HUDEP-2 (cell line): Measurements from ENCODE around the gene SCN11A.
A peak's percentile ranks its signal among the peaks of the same experiment; 100 is the strongest.

Experiments used
- DNase-seq, 76 experiments: peaks; one replicate each; lab custom pipeline; 2025; ENCODE audit not compliant: unreplicated experiment in 76 of 76; lab: John Stamatoyannopoulos, UW

The SCN11A gene

GRCh38 chr3:39051649-39052561 lies at the start of gene SCN11A, which contains the start of gene WDR48:
Gene SCN11A, minus strand, starts transcription at chr3:39051944. Its CDS starts 101,582 bp downstream, at chr3:38950362.
Gene WDR48, plus strand, starts transcription at chr3:39052016. Its CDS starts 10 bp downstream, at chr3:39052026.
- peak; percentile 27 to 92 (median 82) for DNase-seq

DNA sequence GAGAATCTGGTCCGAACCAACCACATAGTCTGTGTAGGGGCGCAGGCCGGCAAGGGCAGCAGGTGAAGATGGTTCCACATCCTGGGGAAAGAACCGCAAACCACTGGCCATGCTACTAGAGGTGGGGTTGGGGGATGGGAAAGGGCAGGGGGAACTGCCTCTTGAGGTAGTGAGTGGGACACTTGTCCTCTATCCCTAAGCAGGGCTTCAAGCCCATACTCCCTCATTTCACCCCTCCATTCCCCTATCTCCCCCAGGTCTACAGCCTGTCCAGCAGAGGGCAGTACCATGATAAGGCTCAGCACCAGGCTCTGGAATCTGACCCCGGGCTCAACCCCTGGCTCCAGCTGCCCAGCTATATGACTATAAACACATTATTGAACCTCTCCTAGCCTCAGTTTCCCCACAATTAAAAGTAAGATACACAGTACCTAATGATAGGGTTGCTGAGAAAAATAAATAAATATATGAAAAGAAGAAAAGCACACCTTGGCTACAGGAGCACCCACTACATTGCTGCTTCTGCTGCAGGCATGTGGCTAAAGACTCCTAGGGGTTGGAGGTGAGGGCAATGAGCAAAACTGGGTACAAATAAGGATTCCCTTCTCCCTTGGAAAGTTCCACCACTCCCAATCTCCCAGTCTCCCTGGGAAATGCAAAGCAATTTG lies 49.4 kb upstream of the SCN11A start:
- peak in 35 of 76 experiments; percentile 4 to 59 (median 25) for DNase-seq

DNA sequence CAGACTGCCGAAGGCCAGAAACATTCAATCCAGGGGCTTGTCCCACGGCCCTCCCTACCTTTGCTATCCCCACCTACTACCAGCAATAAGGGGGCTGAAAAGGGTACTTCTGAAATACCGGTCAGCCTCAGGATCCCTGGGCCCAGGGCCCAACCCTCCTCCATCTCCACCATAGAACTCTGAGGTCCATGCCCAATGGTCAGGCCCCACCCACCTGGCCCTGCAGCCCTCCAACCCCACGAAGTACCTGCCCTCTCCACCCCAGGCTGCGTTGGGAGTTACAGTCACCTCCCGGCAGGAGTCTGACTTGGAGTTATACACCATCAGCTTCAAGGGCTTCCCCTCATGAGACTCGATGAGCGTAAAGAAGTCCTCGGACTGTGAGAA lies 48.7 kb upstream of the SCN11A start:
- no peak for DNase-seq

GRCh38 chr3:39099738-39100499 lies 48.2 kb upstream of the SCN11A start:
- DNase-seq: no peak

DNA sequence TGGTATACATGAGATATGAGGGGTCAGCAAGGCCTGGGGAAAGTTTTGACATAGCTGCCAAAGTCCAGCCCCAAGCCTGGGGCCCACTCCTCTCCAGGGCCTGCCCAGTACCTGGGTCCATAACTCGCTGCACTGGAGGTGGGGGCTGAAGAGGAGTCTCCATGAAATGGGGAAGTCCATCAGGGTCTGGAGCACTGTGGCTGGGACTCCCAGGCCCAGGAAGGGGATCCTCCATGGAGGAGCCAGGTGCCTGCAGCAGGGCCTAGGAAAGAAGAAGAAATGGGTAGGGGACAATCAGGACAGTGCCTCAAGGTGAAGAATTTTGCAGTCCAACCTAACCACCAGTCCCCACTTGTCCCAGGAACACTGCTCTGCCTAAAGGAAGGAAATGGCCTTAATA lies 47.5 kb upstream of the SCN11A start:
- DNase-seq: no peak

DNA sequence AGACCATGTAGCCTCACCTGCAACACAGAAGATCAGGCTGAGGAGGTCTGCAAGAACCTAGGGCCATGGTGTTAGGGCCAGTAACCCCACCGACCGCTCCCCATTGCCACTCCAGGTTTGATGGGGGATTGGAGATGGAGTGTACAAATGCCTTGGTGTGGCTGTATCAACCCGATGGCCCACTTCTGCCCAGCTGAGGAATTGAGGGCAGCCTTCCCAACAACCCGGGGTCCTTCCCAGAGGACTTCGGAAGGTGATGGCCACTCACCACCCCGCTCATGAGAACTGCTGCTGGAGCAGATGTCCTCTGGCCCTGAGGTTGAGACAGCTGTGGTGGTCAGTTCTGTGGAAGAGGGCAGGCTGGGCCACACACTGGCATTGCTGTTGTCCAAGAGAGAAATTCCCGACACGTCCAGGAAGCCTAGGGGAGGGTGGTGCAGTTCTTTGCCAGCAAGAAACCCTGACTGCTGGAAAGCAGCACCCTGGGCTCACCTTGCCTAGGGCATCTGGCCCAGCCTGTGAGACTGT lies 46.8 kb upstream of the SCN11A start:
- no peak for DNase-seq

- DNase-seq: no peak
These were observed 46.1 kb upstream of the SCN11A start for GRCh38 chr3:39097716-39098472.

- DNase-seq: no peak
These were observed 45.0 kb upstream of the SCN11A start for GRCh38 chr3:39096775-39097174.

DNA sequence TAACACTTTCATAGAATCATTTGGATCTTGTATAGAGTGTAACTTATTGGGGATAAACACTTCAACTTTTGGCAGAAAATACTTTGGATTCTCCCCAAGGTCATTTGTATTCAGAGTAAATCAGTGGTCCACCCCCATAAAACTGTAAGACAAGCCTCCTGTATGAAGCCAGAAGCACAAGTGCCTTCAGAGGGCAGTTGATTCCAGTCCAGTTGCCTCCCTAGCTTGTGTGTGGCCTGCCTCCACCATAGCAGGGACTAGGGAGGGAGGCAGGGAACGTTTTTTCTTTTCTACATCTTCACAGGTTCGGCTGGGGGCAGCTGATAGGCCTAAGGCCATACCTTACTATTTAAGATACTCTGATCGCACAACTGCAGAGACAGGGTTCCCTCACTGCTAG lies 44.0 kb upstream of the SCN11A start:
- DNase-seq: no peak

DNA sequence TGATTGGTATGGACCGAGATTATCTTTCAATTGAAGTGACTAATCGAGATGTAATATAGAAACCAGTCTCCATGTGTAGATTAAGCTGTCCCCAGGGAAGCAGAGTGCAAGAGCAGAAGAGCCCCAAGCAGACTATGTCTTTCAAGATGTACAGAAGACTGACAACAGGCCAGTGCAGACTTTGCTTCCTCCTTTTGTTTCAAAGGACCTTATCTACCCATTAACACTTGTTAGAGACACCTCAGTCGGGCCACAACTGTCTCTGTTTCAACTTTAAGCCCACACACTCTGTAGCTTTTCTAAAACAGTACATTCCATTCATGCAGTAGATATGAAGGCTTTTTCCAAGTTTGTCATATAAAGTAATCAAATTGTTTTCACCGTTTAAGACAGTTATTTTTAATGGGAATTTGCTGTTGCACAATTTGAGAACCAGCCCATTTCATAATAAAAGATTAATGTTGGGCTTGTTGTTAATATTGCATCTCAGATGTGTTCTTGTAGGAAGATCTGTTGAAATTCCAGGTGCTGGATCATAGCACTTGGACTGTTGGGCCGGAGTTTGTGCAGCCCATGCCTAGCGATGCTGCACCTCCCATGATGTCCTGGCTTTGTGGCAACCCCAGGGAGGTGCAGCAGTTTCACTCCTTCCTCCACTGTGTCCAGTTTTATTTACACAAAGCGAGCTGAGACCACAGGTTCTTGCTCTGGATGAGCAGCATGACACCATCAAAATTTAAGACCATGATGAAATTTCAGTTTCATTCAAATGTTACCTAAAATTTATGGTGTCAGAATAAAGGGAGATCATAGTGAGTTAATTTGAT lies 43.3 kb upstream of the SCN11A start:
- peak in 1 of 76 experiments; percentile 17 for DNase-seq

- DNase-seq: no peak
These were observed 39.2 kb upstream of the SCN11A start for GRCh38 chr3:39090922-39091321.

- DNase-seq: no peak
These were observed 37.1 kb upstream of the SCN11A start for GRCh38 chr3:39088889-39089288.

DNA sequence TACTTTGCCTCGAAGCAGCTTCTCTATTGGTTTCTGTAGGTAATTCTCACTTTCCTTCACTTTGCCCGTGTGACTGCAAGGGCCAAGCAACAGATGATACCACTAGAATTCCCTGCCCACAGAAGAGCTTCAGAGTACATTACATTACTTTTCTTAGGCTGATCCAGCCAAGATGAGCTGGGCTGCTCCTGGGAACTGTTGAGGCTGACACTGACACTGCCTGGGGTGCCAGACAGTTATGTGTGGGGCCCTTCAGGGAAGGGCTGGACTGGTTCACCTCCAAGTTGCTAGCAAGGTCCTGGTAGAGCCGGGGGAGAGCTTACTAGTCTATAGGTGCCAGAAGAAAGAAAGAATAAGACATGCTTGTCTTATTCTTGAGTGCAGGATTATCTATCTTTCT lies 36.7 kb upstream of the SCN11A start:
- DNase-seq: no peak

DNA sequence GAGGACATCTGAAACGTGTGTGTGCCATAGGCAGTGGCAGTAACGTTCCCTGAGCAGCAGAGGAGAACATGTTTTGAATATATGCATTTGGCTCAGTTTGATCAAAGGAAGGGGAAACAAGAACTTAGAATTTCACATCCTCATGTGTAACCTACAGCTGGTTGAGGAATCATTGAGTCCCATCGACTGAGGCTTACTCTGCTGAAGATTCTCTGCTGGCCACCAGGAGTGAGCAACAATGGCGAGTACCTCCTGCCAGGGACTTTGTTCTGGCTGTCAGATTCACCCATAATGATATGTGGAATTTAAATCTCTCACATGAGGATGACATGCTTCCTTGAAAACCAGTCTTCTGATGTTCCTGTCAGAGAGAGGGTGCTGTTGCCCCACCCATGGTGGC lies 34.4 kb upstream of the SCN11A start:
- DNase-seq: no peak

GRCh38 chr3:39082666-39083313 lies 31.0 kb upstream of the SCN11A start:
- DNase-seq: no peak

DNA sequence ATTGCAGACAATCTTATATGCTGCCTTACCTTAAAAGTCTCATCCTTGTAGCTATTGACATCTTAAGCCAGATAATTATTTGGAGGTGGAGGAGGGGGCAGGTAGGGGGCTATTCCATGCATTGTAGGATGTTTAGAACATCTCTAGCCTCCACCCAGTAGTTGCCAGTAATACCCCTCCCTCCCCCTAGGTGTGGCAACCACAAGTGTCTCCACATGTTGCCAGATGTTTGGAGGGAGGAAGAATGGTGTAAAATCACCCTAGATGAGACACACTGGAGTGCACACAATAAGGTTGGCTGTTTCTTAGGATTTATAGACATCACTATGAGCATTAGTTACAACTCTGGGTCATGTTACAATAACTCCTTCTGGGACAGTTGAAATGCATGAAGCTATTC lies 28.3 kb upstream of the SCN11A start:
- peak in 6 of 76 experiments; percentile 2 to 19 (median 8) for DNase-seq

DNA sequence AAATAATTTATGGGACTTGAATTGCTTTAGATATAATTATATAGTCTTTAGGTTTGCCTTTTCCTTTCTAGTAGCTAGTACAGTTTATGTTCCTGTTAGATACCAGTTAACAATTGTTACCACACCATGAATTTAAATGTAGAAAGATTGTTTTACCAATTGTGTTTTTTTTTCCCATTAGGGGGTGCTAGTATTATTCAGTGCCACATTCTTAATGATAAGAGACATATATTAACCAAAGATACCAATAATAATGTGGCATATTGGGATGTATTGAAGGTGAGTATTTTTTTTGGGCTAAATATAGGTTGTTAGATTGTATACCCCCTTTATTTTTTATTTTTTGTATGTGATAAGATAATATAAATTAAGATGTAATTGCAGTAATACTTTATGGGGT lies 27.8 kb upstream of the SCN11A start:
- DNase-seq: no peak

- no peak for DNase-seq
These were observed 24.2 kb upstream of the SCN11A start for GRCh38 chr3:39075910-39076309.

DNA sequence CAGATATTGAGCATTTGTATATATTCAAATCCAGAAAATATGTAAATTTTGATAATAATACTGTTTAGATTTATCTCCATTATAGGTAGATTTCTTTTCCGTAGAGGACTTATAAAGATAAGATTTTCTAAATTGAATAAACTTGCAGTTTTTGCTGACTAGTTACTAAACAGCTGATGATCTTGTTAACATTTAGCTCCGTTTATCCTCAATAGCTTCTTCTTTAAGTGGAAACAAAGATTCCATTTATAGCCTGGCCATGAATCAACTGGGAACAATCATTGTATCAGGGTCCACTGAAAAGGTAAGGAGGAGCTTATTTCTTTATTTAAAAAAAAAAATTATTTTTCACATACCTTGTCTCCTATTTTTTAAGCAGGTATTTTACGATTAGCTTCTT lies 16.8 kb upstream of the SCN11A start:
- DNase-seq: no peak
